ENCODE measurements around the gene PTGES2. TPM values are rescaled to one million over a fixed set of nuclear protein-coding genes. Genes with fewer than 3 reads are reported as not detected.

PTGES2 gene
- total and polyA plus RNA-seq, 2 donors = 39.3 to 51.6 TPM

- no peak for DNase-seq (ENCODE audit: low read depth in 6 of 9, low spot score in 9 of 9)
- H3K9me3 ChIP-seq (ENCODE audit: control insufficient read depth in 2 of 2, insufficient read depth in 1 of 2, low read length in 1 of 2) = no peaks in the 10 kb centered on the region
- WGBS = 69% methylated on average over 11 of the region's 11 CpGs
- H3K27me3 ChIP-seq (ENCODE audit: control insufficient read depth in 2 of 2, insufficient read depth in 1 of 2, low read length in 1 of 2) = no peaks in the 10 kb centered on the region
- no peak overlapping the region for H3K27ac ChIP-seq (ENCODE audit: low read depth in 1 of 2, low read length in 1 of 2)
- no peaks in the 10 kb centered on the region for H3K36me3 ChIP-seq (ENCODE audit: control insufficient read depth in 2 of 2, insufficient read depth in 2 of 2, low read length in 1 of 2)
- H3K4me1 ChIP-seq (ENCODE audit: control insufficient read depth in 2 of 2, insufficient read depth in 2 of 2, low read length in 2 of 2) = peaks cover 0 to 3% of the 10 kb centered on the region in 2 donors
- H3K4me3 ChIP-seq (ENCODE audit: low read length in 2 of 2) = no peak overlapping the region
Observed at GRCh38 chr9:128149951-128150593, 22.5 kb upstream of the PTGES2 start.

- Histone ChIP-seq H3K9me3 (ENCODE audit: control insufficient read depth in 2 of 2, insufficient read depth in 1 of 2, low read length in 1 of 2) (no peaks in the 10 kb centered on the region), H3K4me1 (ENCODE audit: control insufficient read depth in 2 of 2, insufficient read depth in 2 of 2, low read length in 2 of 2) (peaks cover 0 to 3% of the 10 kb centered on the region in 2 donors), H3K4me3 (ENCODE audit: low read length in 2 of 2) (no peak within 1 kb of the TSS), H3K36me3 (ENCODE audit: control insufficient read depth in 2 of 2, insufficient read depth in 2 of 2, low read length in 1 of 2) (no peaks in the 10 kb centered on the region), H3K27ac (ENCODE audit: low read depth in 1 of 2, low read length in 1 of 2) (no peak within 1 kb of the TSS), H3K27me3 (ENCODE audit: control insufficient read depth in 2 of 2, insufficient read depth in 1 of 2, low read length in 1 of 2) (no peaks in the 10 kb centered on the region)
- no peak for DNase-seq (ENCODE audit: low read depth in 6 of 9, low spot score in 9 of 9)
- 94% methylated on average over 9 of the region's 9 CpGs for WGBS
Observed at GRCh38 chr9:128149001-128149701, 21.6 kb upstream of the PTGES2 start, which contains the start of gene LCN2. Gene LCN2 (plus strand): TSS chr9:128149453. CDS start chr9:128149526, 73 bp downstream.

GRCh38 chr9:128148509-128149000, 21.0 kb upstream of the PTGES2 start:
- WGBS = 94% methylated on average over 5 of the region's 5 CpGs
- no peaks in the 10 kb centered on the region for H3K36me3 ChIP-seq (ENCODE audit: control insufficient read depth in 2 of 2, insufficient read depth in 2 of 2, low read length in 1 of 2)
- H3K4me3 ChIP-seq (ENCODE audit: low read length in 2 of 2) = no peak overlapping the region
- H3K27me3 ChIP-seq (ENCODE audit: control insufficient read depth in 2 of 2, insufficient read depth in 1 of 2, low read length in 1 of 2) = no peaks in the 10 kb centered on the region
- H3K4me1 ChIP-seq (ENCODE audit: control insufficient read depth in 2 of 2, insufficient read depth in 2 of 2, low read length in 2 of 2) = peaks cover 0 to 3% of the 10 kb centered on the region in 2 donors
- H3K27ac ChIP-seq (ENCODE audit: low read depth in 1 of 2, low read length in 1 of 2) = no peak overlapping the region
- no peaks in the 10 kb centered on the region for H3K9me3 ChIP-seq (ENCODE audit: control insufficient read depth in 2 of 2, insufficient read depth in 1 of 2, low read length in 1 of 2)
- DNase-seq (ENCODE audit: low read depth in 6 of 9, low spot score in 9 of 9) = no peak

GRCh38 chr9:128146591-128147120, 19.1 kb upstream of the PTGES2 start:
- peaks cover 0 to 15% of the 10 kb centered on the region in 2 donors for H3K4me1 ChIP-seq (ENCODE audit: control insufficient read depth in 2 of 2, insufficient read depth in 2 of 2, low read length in 2 of 2)
- H3K36me3 ChIP-seq (ENCODE audit: control insufficient read depth in 2 of 2, insufficient read depth in 2 of 2, low read length in 1 of 2) = no peaks in the 10 kb centered on the region
- no peak for DNase-seq (ENCODE audit: low read depth in 6 of 9, low spot score in 9 of 9)
- H3K9me3 ChIP-seq (ENCODE audit: control insufficient read depth in 2 of 2, insufficient read depth in 1 of 2, low read length in 1 of 2) = no peaks in the 10 kb centered on the region
- no peak overlapping the region for H3K4me3 ChIP-seq (ENCODE audit: low read length in 2 of 2)
- 97% methylated on average over 8 of the region's 8 CpGs for WGBS
- H3K27ac ChIP-seq (ENCODE audit: low read depth in 1 of 2, low read length in 1 of 2) = no peak overlapping the region
- no peaks in the 10 kb centered on the region for H3K27me3 ChIP-seq (ENCODE audit: control insufficient read depth in 2 of 2, insufficient read depth in 1 of 2, low read length in 1 of 2)

GRCh38 chr9:128145951-128146351, 18.4 kb upstream of the PTGES2 start:
- Histone ChIP-seq H3K9me3 (ENCODE audit: control insufficient read depth in 2 of 2, insufficient read depth in 1 of 2, low read length in 1 of 2) (no peaks in the 10 kb centered on the region), H3K36me3 (ENCODE audit: control insufficient read depth in 2 of 2, insufficient read depth in 2 of 2, low read length in 1 of 2) (no peaks in the 10 kb centered on the region), H3K27ac (ENCODE audit: low read depth in 1 of 2, low read length in 1 of 2) (no peak overlapping the region), H3K4me3 (ENCODE audit: low read length in 2 of 2) (no peak overlapping the region), H3K4me1 (ENCODE audit: control insufficient read depth in 2 of 2, insufficient read depth in 2 of 2, low read length in 2 of 2) (peaks cover 0 to 16% of the 10 kb centered on the region in 2 donors), H3K27me3 (ENCODE audit: control insufficient read depth in 2 of 2, insufficient read depth in 1 of 2, low read length in 1 of 2) (no peaks in the 10 kb centered on the region)
- DNase-seq (ENCODE audit: low read depth in 6 of 9, low spot score in 9 of 9) = no peak
- 91% methylated on average over 13 of the region's 13 CpGs for WGBS

- Histone ChIP-seq H3K36me3 (ENCODE audit: control insufficient read depth in 2 of 2, insufficient read depth in 2 of 2, low read length in 1 of 2) (no peaks in the 10 kb centered on the region), H3K27me3 (ENCODE audit: control insufficient read depth in 2 of 2, insufficient read depth in 1 of 2, low read length in 1 of 2) (no peaks in the 10 kb centered on the region), H3K9me3 (ENCODE audit: control insufficient read depth in 2 of 2, insufficient read depth in 1 of 2, low read length in 1 of 2) (no peaks in the 10 kb centered on the region), H3K27ac (ENCODE audit: low read depth in 1 of 2, low read length in 1 of 2) (no peak overlapping the region), H3K4me3 (ENCODE audit: low read length in 2 of 2) (no peak overlapping the region), H3K4me1 (ENCODE audit: control insufficient read depth in 2 of 2, insufficient read depth in 2 of 2, low read length in 2 of 2) (peaks cover 0 to 16% of the 10 kb centered on the region in 2 donors)
- WGBS = 90% methylated on average over 8 of the region's 8 CpGs
- no peak for DNase-seq (ENCODE audit: low read depth in 6 of 9, low spot score in 9 of 9)
Observed at GRCh38 chr9:128145536-128145935, 18.0 kb upstream of the PTGES2 start.

GRCh38 chr9:128144239-128145181, 17.0 kb upstream of the PTGES2 start:
- H3K27ac ChIP-seq (ENCODE audit: low read depth in 1 of 2, low read length in 1 of 2) = no peak overlapping the region
- no peak overlapping the region for H3K4me3 ChIP-seq (ENCODE audit: low read length in 2 of 2)
- H3K27me3 ChIP-seq (ENCODE audit: control insufficient read depth in 2 of 2, insufficient read depth in 1 of 2, low read length in 1 of 2) = no peaks in the 10 kb centered on the region
- no peaks in the 10 kb centered on the region for H3K9me3 ChIP-seq (ENCODE audit: control insufficient read depth in 2 of 2, insufficient read depth in 1 of 2, low read length in 1 of 2)
- H3K4me1 ChIP-seq (ENCODE audit: control insufficient read depth in 2 of 2, insufficient read depth in 2 of 2, low read length in 2 of 2) = peaks cover 0 to 16% of the 10 kb centered on the region in 2 donors
- WGBS = 97% methylated on average over 22 of the region's 22 CpGs
- no peak for DNase-seq (ENCODE audit: low read depth in 6 of 9, low spot score in 9 of 9)
- H3K36me3 ChIP-seq (ENCODE audit: control insufficient read depth in 2 of 2, insufficient read depth in 2 of 2, low read length in 1 of 2) = no peaks in the 10 kb centered on the region

GRCh38 chr9:128143525-128144238, 16.2 kb upstream of the PTGES2 start:
- peaks cover 0 to 18% of the 10 kb centered on the region in 2 donors for H3K4me1 ChIP-seq (ENCODE audit: control insufficient read depth in 2 of 2, insufficient read depth in 2 of 2, low read length in 2 of 2)
- no peaks in the 10 kb centered on the region for H3K36me3 ChIP-seq (ENCODE audit: control insufficient read depth in 2 of 2, insufficient read depth in 2 of 2, low read length in 1 of 2)
- H3K27me3 ChIP-seq (ENCODE audit: control insufficient read depth in 2 of 2, insufficient read depth in 1 of 2, low read length in 1 of 2) = no peaks in the 10 kb centered on the region
- H3K27ac ChIP-seq (ENCODE audit: low read depth in 1 of 2, low read length in 1 of 2) = no peak overlapping the region
- WGBS = 93% methylated on average over 8 of the region's 8 CpGs
- H3K9me3 ChIP-seq (ENCODE audit: control insufficient read depth in 2 of 2, insufficient read depth in 1 of 2, low read length in 1 of 2) = no peaks in the 10 kb centered on the region
- H3K4me3 ChIP-seq (ENCODE audit: low read length in 2 of 2) = no peak overlapping the region
- DNase-seq (ENCODE audit: low read depth in 6 of 9, low spot score in 9 of 9) = no peak

Measured in thymus (tissue), 11 donors.